HEK293 (cell line): ENCODE results near the gene HOXA10.

Experiments used
- KLF16 ChIP-seq: fragments of 450-650 bp; formaldehyde crosslinking; IDR thresholded peaks from 2 replicates; pipeline ENCODE4 v1.5.1; 2017; ENCODE audit warnings: missing biosample characterization, missing genetic modification characterization
- KLF7 ChIP-seq: fragments of 450-650 bp; formaldehyde crosslinking; IDR thresholded peaks from 2 replicates; pipeline ENCODE4 v1.5.1; 2016; ENCODE audit warnings: missing biosample characterization, missing genetic modification characterization, borderline replicate concordance
- MZF1 ChIP-seq: fragments of 450-650 bp; formaldehyde crosslinking; IDR thresholded peaks from 2 replicates; pipeline ENCODE4 v1.5.1; 2017; ENCODE audit warnings: missing biosample characterization, missing genetic modification characterization, borderline replicate concordance
- PRDM1 ChIP-seq: fragments of 450-650 bp; formaldehyde crosslinking; IDR thresholded peaks from 2 replicates; pipeline ENCODE4; 2016; ENCODE audit warnings: missing biosample characterization, missing genetic modification characterization
- SETDB1 ChIP-seq: IDR thresholded peaks from one replicate; pipeline ENCODE4 v1.6.1; 2017; ENCODE audit warnings: mild to moderate bottlenecking, low read length, moderate library complexity, mixed read lengths; ENCODE audit not compliant: insufficient read length
- ZBTB8A ChIP-seq: fragments of 450-650 bp; formaldehyde crosslinking; IDR thresholded peaks from 2 replicates; pipeline ENCODE4 v1.5.1; 2016; ENCODE audit warnings: missing biosample characterization, missing genetic modification characterization
- ZNF140 ChIP-seq: fragments of 450-650 bp; formaldehyde crosslinking; IDR thresholded peaks from 2 replicates; pipeline ENCODE4 v1.5.1; 2016; ENCODE audit warnings: missing biosample characterization, missing genetic modification characterization
- ZNF157 ChIP-seq: fragments of 450-650 bp; formaldehyde crosslinking; IDR thresholded peaks from 2 replicates; pipeline ENCODE4 v1.5.1; 2016; ENCODE audit warnings: missing biosample characterization, missing genetic modification characterization
- ZNF211 ChIP-seq: fragments of 450-650 bp; formaldehyde crosslinking; IDR thresholded peaks from 2 replicates; pipeline ENCODE4 v1.5.1; 2016; ENCODE audit warnings: low read depth, missing biosample characterization, missing genetic modification characterization
- ZNF214 ChIP-seq: fragments of 450-650 bp; formaldehyde crosslinking; IDR thresholded peaks from 2 replicates; pipeline ENCODE4 v1.5.1; 2017; ENCODE audit warnings: missing biosample characterization, mild to moderate bottlenecking, missing genetic modification characterization, borderline replicate concordance
- ZNF350 ChIP-seq: fragments of 450-650 bp; formaldehyde crosslinking; IDR thresholded peaks from 2 replicates; pipeline ENCODE4 v1.5.0; 2017; ENCODE audit warnings: missing biosample characterization, mild to moderate bottlenecking, missing genetic modification characterization
- ZNF37A ChIP-seq: fragments of 450-650 bp; IDR thresholded peaks from 2 replicates; pipeline ENCODE4 v1.5.1; 2018; ENCODE audit warnings: missing biosample characterization, missing genetic modification characterization
- ZNF391 ChIP-seq: fragments of 450-650 bp; formaldehyde crosslinking; IDR thresholded peaks from 2 replicates; pipeline ENCODE4 v1.5.1; 2016; ENCODE audit warnings: low read depth, missing biosample characterization, missing genetic modification characterization, borderline replicate concordance
- ZNF394 ChIP-seq: fragments of 450-650 bp; formaldehyde crosslinking; IDR thresholded peaks from 2 replicates; pipeline ENCODE4 v1.5.1; 2016; ENCODE audit warnings: missing biosample characterization, missing genetic modification characterization, mild to moderate bottlenecking, moderate library complexity, borderline replicate concordance
- ZNF423 ChIP-seq: fragments of 450-650 bp; formaldehyde crosslinking; IDR thresholded peaks from 2 replicates; pipeline ENCODE4 v1.5.1; 2016; ENCODE audit warnings: missing biosample characterization, missing genetic modification characterization
- ZNF433 ChIP-seq: fragments of 450-650 bp; formaldehyde crosslinking; IDR thresholded peaks from 2 replicates; pipeline ENCODE4 v1.5.1; 2016; ENCODE audit warnings: missing biosample characterization, missing genetic modification characterization, low read depth
- ZNF521 ChIP-seq: fragments of 450-650 bp; formaldehyde crosslinking; IDR thresholded peaks from 2 replicates; pipeline ENCODE4 v1.5.1; 2017; ENCODE audit warnings: missing biosample characterization, mild to moderate bottlenecking, missing genetic modification characterization
- ZNF596 ChIP-seq: fragments of 450-650 bp; IDR thresholded peaks from 2 replicates; pipeline ENCODE4 v1.5.0; 2018; ENCODE audit warnings: missing biosample characterization, mild to moderate bottlenecking, missing genetic modification characterization, moderate library complexity
- TF ChIP-seq, protein P1 (sequence below): fragments of 450-650 bp; formaldehyde crosslinking; IDR thresholded peaks from 2 replicates; pipeline ENCODE4 v1.5.1; 2016; ENCODE audit warnings: missing biosample characterization, missing genetic modification characterization
- TF ChIP-seq, protein P2 (sequence below): fragments of 450-650 bp; formaldehyde crosslinking; IDR thresholded peaks from 2 replicates; pipeline ENCODE4 v1.5.1; 2016; ENCODE audit warnings: missing biosample characterization, missing genetic modification characterization
- TF ChIP-seq, protein P3 (sequence below): fragments of 450-650 bp; formaldehyde crosslinking; IDR thresholded peaks from 2 replicates; pipeline ENCODE4 v1.5.1; 2017; ENCODE audit warnings: missing biosample characterization, missing genetic modification characterization
- TF ChIP-seq, protein P4 (sequence below): fragments of 450-650 bp; formaldehyde crosslinking; IDR thresholded peaks from 2 replicates; pipeline ENCODE4 v1.5.1; 2016; ENCODE audit warnings: missing biosample characterization, missing genetic modification characterization
- TF ChIP-seq, protein P5 (sequence below): fragments of 450-650 bp; formaldehyde crosslinking; optimal IDR thresholded peaks from 2 replicates; pipeline ENCODE3; 2016; ENCODE audit warnings: missing biosample characterization, mild to moderate bottlenecking, missing genetic modification characterization
- TF ChIP-seq, protein P6 (sequence below): fragments of 450-650 bp; formaldehyde crosslinking; IDR thresholded peaks from 2 replicates; pipeline ENCODE4 v1.5.1; 2016; ENCODE audit warnings: missing biosample characterization, missing genetic modification characterization
- TF ChIP-seq, protein P7 (sequence below): fragments of 450-650 bp; IDR thresholded peaks from 2 replicates; pipeline ENCODE4 v1.5.1; 2018; ENCODE audit warnings: missing biosample characterization, missing genetic modification characterization

Gene HOXA10

DNA sequence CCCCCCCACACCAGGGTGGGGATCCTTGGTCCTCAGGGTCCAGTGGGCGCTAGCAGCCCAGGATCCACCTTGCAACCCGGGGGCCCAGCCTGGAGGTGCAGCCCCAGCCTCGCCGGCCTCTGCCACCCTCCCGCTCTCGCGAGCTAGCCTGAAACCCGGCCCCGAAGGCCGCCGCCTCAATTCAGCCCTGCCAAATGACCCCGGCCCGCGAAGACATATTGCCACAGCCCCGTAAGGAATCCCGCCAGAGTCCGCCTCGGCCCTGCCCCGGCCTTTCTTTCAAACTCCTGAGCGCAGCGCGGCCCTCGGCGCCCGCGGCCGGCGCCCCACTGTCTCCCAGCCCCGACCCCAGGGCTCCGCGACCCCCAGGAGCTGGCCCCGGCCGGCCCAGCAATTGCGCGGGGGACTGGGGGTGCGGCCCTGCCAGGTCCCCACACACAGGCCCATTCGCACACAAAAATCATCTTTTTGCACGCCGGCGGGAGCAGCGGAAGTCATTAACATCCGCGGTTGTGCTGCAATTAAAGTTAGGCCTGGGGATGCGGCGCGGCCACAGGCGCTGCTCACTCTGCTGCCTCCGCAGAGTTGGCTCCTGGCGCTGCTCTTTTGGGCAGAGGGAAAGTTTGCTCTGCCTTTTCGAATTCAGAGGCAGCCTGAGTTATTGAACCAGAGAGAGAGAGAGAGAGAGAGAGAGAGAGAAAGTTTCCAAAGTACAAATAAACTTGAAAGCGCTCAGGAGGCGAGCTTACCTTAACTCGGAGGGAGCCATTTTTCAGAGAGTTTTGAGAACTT, 34.6 kb downstream of the HOXA10 start (continued):
- TF ChIP-seq ZNF37A (no peak), PRDM1 (peak; percentile 87), KLF7 (tag by site-specific recombination) (no peak), ZNF140 (tag by site-specific recombination) (no peak), ZNF596 (tag by site-specific recombination) (peak; percentile 98), KLF16 (tag by site-specific recombination) (no peak), ZNF521 (tag by site-specific recombination) (no peak), ZNF394 (tag by site-specific recombination) (0 out of 2 replicates have a peak, but pooled peaks have one; percentile 36), ZBTB8A (tag by site-specific recombination) (peak; percentile 60), ZNF350 (tag by site-specific recombination) (no peak), MZF1 (tag by site-specific recombination) (no peak), SETDB1 (no peak), ZNF423 (tag by site-specific recombination) (peak; percentile 56; the same call in 1 of the 2 replicates), ZNF433 (tag by site-specific recombination) (no peak), ZNF157 (tag by site-specific recombination) (no peak), ZNF391 (no peak), ZNF211 (tag by site-specific recombination) (no peak), ZNF214 (tag by site-specific recombination) (no peak)
- TF ChIP-seq, protein P1, sequence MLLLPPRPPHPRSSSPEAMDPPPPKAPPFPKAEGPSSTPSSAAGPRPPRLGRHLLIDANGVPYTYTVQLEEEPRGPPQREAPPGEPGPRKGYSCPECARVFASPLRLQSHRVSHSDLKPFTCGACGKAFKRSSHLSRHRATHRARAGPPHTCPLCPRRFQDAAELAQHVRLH (tag by site-specific recombination), result no peak
- TF ChIP-seq, protein P2, sequence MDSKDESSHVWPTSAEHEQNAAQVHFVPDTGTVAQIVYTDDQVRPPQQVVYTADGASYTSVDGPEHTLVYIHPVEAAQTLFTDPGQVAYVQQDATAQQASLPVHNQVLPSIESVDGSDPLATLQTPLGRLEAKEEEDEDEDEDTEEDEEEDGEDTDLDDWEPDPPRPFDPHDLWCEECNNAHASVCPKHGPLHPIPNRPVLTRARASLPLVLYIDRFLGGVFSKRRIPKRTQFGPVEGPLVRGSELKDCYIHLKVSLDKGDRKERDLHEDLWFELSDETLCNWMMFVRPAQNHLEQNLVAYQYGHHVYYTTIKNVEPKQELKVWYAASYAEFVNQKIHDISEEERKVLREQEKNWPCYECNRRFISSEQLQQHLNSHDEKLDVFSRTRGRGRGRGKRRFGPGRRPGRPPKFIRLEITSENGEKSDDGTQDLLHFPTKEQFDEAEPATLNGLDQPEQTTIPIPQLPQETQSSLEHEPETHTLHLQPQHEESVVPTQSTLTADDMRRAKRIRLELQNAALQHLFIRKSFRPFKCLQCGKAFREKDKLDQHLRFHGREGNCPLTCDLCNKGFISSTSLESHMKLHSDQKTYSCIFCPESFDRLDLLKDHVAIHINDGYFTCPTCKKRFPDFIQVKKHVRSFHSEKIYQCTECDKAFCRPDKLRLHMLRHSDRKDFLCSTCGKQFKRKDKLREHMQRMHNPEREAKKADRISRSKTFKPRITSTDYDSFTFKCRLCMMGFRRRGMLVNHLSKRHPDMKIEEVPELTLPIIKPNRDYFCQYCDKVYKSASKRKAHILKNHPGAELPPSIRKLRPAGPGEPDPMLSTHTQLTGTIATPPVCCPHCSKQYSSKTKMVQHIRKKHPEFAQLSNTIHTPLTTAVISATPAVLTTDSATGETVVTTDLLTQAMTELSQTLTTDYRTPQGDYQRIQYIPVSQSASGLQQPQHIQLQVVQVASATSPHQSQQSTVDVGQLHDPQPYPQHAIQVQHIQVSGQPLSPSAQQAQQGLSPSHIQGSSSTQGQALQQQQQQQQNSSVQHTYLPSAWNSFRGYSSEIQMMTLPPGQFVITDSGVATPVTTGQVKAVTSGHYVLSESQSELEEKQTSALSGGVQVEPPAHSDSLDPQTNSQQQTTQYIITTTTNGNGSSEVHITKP (tag by site-specific recombination), result peak; percentile 49
- TF ChIP-seq, protein P3, sequence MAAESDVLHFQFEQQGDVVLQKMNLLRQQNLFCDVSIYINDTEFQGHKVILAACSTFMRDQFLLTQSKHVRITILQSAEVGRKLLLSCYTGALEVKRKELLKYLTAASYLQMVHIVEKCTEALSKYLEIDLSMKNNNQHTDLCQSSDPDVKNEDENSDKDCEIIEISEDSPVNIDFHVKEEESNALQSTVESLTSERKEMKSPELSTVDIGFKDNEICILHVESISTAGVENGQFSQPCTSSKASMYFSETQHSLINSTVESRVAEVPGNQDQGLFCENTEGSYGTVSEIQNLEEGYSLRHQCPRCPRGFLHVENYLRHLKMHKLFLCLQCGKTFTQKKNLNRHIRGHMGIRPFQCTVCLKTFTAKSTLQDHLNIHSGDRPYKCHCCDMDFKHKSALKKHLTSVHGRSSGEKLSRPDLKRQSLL, result no peak
- TF ChIP-seq, protein P4, sequence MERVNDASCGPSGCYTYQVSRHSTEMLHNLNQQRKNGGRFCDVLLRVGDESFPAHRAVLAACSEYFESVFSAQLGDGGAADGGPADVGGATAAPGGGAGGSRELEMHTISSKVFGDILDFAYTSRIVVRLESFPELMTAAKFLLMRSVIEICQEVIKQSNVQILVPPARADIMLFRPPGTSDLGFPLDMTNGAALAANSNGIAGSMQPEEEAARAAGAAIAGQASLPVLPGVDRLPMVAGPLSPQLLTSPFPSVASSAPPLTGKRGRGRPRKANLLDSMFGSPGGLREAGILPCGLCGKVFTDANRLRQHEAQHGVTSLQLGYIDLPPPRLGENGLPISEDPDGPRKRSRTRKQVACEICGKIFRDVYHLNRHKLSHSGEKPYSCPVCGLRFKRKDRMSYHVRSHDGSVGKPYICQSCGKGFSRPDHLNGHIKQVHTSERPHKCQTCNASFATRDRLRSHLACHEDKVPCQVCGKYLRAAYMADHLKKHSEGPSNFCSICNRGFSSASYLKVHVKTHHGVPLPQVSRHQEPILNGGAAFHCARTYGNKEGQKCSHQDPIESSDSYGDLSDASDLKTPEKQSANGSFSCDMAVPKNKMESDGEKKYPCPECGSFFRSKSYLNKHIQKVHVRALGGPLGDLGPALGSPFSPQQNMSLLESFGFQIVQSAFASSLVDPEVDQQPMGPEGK (tag by site-specific recombination), result peak; percentile 89
- TF ChIP-seq, protein P5, sequence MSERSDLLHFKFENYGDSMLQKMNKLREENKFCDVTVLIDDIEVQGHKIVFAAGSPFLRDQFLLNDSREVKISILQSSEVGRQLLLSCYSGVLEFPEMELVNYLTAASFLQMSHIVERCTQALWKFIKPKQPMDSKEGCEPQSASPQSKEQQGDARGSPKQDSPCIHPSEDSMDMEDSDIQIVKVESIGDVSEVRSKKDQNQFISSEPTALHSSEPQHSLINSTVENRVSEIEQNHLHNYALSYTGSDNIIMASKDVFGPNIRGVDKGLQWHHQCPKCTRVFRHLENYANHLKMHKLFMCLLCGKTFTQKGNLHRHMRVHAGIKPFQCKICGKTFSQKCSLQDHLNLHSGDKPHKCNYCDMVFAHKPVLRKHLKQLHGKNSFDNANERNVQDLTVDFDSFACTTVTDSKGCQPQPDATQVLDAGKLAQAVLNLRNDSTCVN, result peak; percentile 48
- TF ChIP-seq, protein P6, sequence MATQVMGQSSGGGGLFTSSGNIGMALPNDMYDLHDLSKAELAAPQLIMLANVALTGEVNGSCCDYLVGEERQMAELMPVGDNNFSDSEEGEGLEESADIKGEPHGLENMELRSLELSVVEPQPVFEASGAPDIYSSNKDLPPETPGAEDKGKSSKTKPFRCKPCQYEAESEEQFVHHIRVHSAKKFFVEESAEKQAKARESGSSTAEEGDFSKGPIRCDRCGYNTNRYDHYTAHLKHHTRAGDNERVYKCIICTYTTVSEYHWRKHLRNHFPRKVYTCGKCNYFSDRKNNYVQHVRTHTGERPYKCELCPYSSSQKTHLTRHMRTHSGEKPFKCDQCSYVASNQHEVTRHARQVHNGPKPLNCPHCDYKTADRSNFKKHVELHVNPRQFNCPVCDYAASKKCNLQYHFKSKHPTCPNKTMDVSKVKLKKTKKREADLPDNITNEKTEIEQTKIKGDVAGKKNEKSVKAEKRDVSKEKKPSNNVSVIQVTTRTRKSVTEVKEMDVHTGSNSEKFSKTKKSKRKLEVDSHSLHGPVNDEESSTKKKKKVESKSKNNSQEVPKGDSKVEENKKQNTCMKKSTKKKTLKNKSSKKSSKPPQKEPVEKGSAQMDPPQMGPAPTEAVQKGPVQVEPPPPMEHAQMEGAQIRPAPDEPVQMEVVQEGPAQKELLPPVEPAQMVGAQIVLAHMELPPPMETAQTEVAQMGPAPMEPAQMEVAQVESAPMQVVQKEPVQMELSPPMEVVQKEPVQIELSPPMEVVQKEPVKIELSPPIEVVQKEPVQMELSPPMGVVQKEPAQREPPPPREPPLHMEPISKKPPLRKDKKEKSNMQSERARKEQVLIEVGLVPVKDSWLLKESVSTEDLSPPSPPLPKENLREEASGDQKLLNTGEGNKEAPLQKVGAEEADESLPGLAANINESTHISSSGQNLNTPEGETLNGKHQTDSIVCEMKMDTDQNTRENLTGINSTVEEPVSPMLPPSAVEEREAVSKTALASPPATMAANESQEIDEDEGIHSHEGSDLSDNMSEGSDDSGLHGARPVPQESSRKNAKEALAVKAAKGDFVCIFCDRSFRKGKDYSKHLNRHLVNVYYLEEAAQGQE (tag by site-specific recombination), result no peak
- TF ChIP-seq, protein P7, sequence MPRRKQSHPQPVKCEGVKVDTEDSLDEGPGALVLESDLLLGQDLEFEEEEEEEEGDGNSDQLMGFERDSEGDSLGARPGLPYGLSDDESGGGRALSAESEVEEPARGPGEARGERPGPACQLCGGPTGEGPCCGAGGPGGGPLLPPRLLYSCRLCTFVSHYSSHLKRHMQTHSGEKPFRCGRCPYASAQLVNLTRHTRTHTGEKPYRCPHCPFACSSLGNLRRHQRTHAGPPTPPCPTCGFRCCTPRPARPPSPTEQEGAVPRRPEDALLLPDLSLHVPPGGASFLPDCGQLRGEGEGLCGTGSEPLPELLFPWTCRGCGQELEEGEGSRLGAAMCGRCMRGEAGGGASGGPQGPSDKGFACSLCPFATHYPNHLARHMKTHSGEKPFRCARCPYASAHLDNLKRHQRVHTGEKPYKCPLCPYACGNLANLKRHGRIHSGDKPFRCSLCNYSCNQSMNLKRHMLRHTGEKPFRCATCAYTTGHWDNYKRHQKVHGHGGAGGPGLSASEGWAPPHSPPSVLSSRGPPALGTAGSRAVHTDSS (tag by site-specific recombination), result no peak
